ENCODE measurements around the gene FAM171A1.
A peak's percentile ranks its signal among the peaks of the same experiment; 100 is the strongest.

The FAM171A1 gene

GRCh38 chr10:15200626-15201025, 170.5 kb downstream of the FAM171A1 start:
- no peak for DNase-seq

GRCh38 chr10:15197911-15198310, 173.2 kb downstream of the FAM171A1 start:
- DNase-seq, result no peak

- no peak for DNase-seq
These were observed 173.8 kb downstream of the FAM171A1 start for GRCh38 chr10:15197276-15197675.

- DNase-seq, result no peak
These were observed 174.9 kb downstream of the FAM171A1 start for GRCh38 chr10:15196021-15196834.

GRCh38 chr10:15189133-15189885, 181.8 kb downstream of the FAM171A1 start:
- no peak for DNase-seq

- no peak for DNase-seq
These were observed 182.5 kb downstream of the FAM171A1 start for GRCh38 chr10:15188603-15189002.

- no peak for DNase-seq
These were observed 187.2 kb downstream of the FAM171A1 start for GRCh38 chr10:15183689-15184481.

- no peak for DNase-seq
These were observed 188.4 kb downstream of the FAM171A1 start for GRCh38 chr10:15182540-15183207.

GRCh38 chr10:15181576-15182156, 189.4 kb downstream of the FAM171A1 start:
- DNase-seq, result no peak

GRCh38 chr10:15180736-15181135, 190.4 kb downstream of the FAM171A1 start:
- DNase-seq, result no peak

GRCh38 chr10:15176269-15176668, 194.8 kb downstream of the FAM171A1 start:
- no peak for DNase-seq

GRCh38 chr10:15175587-15175986, 195.5 kb downstream of the FAM171A1 start:
- DNase-seq, result no peak

GRCh38 chr10:15172306-15172840, 198.7 kb downstream of the FAM171A1 start:
- DNase-seq, result no peak

GRCh38 chr10:15169555-15170401, 201.3 kb downstream of the FAM171A1 start:
- DNase-seq, result no peak

GRCh38 chr10:15168786-15169554, 202.1 kb downstream of the FAM171A1 start:
- peak; percentile 50 for DNase-seq

- peak; percentile 50 for DNase-seq
These were observed 202.8 kb downstream of the FAM171A1 start, which contains the start of gene NMT2 for GRCh38 chr10:15168291-15168785. NMT2 (minus strand) TSS chr10:15168693; CDS start chr10:15168612, 81 bp downstream.

- no peak for DNase-seq
These were observed 203.4 kb downstream of the FAM171A1 start for GRCh38 chr10:15167411-15168290.

GRCh38 chr10:15166325-15166724, 204.8 kb downstream of the FAM171A1 start:
- DNase-seq, result no peak
